GM18526 (cell line): Measurements from ENCODE around the gene PDZD4.

Source experiments
- POLR2A ChIP-seq: IDR thresholded peaks from 3 replicates; pipeline ENCODE4 v1.6.1; 2011; ENCODE audit not compliant: insufficient read length; ENCODE audit errors: extremely low read depth

Gene PDZD4

DNA sequence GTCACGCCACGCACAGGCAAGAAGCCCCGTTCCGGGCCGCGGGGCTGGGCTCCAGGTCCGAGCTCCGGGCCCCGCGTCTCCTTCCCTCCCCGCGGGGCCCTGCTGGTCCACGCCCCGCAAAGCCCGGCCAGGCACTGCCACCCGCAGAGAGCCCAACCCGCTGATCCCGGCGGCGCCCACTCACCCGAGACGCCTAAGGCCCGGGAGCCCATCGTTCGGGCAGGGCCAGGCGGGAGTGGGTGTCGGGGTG, 870 bp downstream of the PDZD4 start:
- no peak for TF ChIP-seq POLR2A

DNA sequence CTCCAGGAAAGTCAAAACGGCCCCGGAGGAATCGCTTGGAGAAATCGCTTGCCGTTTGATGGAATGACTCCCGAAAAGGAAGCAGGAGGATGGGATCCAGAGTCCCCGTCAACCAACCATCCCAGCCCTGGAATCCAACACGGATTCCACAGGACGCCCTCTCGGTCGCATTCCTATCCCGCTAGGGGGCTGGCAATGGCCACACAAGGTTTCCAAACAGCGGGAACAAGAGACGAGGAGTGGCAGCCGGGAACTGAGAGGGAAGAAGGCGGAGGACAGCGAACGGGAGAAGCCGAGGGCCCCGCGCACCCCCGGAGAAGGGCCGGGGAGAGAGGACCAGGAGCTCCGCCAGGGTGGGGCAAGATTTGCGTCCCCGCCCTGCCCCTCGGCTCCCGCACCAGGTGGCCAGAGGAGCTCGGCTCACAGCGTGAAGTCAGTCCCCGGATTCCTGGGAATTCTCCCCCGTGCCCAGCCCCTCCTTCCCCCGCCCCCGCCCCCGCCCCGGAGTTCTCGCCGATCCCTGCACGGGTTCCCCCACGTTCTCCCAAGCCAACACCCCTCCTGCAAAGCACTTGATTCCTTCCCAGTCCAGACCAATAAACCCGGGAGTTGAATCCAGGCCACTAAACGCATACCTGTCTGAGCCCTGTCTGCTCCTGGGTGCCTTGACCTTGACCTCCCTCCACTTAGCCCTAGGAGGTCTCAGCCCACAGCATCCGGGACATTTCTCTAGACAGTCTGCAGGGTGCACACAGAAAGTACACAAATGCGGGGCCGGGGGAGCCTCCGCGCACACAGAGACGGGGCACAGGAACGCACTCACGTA, 1.4 kb downstream of the PDZD4 start:
- no peak for TF ChIP-seq POLR2A

DNA sequence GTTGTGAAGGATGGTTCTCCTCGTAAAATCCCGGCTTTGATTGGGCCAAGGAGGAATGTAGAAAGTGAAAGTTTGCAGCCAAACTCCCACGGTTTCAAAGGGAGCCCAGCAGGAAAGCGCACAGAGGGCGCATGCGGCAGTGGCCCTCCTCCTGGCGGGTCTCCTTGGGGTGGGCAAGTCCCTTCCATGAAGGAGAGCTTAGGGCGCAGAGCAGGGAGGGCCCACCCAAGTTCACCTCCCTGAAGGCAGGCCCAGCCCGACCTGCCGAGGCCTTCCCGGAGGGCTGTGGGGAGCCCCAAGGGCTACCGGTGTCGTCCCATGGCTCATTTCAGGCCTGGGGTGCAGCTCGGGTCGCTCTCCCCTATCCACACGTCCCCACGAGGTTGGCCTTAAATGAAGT, 2.0 kb downstream of the PDZD4 start:
- no peak for TF ChIP-seq POLR2A

DNA sequence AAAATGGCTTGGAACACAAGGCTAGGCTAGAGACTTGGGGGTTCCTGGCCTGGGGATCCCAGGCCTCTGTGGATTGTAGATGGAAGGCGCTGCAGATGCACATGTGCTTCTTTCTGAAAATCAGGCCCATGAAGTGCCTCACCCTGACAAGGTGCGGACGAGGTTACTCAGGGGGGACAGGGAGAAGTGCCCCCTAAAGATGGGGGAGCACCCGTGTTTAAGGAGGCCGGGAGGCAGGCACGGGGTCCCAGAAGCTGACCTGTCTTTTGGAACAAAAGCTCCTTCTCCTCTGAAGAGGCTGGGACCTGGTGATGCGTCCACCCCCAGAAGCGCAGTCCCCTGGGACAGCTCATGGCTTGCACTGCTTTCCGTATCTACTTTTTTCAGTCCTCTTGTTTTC, 2.4 kb downstream of the PDZD4 start:
- no peak for TF ChIP-seq POLR2A

DNA sequence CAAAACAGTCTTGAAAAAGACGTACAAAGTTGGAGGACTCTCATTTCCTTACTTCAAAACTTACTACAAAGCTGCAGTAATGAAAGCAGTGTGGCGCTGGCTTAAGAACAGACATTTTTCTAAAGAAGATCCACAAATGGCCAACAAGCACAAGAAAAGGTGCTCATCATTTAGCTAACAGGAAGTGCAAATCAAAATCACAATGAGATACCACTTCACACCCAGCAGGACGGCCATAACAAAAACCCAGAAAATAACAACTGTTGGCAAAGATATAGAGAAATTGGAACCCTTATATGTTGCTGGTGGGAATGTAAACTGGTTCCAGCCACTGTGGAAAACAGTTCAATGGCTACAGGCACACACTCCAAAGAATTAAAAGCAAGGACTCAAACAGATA, 3.3 kb downstream of the PDZD4 start:
- no peak for TF ChIP-seq POLR2A

DNA sequence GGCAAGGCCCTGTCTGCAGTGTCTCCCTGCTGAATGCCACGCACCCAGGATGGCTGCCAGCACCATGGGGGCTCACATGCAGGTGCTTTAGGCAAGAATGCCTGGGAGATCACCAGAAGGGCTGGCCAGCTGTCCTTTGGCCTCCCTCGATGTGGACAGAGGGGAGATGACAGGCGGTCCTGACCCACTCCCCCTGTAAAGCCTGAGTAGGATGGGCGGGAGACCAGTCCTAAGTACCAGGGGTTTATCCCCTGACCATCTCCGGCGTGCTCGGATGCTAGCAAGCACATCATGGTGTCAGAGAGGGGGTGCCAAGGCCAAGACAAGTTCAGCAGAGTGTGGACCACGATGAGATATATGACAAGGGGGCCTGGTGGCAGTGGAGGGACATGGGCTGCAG, 5.3 kb downstream of the PDZD4 start:
- TF ChIP-seq POLR2A = no peak

DNA sequence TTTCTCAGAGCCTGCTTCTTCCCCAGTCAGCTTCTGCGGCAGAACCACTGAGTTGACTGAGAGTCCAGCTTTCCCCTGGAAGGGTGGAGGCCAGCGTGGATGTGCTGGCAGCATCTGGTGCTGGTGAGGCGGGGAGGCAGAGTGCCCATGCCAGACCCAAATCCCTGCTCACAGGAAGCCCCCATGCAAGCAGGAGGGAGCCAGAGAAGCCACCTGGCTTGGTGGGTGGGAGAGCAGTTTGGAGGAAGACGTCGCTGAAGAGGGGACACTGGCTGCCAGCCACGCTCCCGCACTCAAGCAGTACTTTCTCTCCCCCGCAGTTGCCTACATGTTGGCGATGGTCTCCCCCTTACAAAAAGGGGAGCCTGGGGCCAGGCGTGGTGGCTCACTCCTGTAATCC, 6.0 kb downstream of the PDZD4 start:
- no peak for TF ChIP-seq POLR2A

DNA sequence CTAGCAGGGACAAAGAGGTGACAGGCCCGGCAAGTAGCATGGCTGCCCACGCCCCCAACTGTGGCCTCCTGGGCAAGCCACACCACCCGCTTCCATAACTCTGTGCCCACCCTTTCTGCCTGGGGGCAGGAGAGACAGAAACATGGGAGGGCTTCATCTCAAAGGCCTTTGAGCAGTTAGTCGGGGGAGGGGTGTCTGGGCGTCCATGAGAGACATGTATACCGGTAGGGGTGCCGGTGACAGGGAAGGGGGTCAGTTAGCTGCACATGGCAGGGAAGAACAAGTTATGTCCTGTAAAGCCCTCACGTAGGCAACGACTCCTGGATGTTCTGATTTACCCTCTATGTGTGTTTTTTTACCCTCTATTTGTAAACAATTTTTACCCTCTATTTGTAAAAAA, 9.3 kb downstream of the PDZD4 start:
- TF ChIP-seq POLR2A = no peak

DNA sequence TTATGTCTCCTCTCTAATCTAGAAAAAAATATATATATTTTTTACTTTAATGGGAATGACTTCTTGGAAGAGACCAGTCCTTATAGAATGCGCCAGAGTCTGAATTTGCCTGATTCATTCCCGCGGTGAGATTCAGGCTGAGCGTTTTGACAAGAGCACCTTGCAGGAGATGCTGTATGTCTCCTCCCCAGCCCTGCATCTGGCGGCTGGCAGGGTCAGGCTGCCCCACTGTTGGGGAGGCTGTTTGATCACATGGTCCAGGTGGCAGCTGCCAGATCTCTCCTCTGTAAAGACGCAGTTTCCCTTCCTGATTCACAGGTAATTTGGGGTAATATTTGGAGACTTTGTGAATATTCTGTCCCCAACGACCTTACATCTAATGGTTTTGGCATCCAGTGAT, 9.7 kb downstream of the PDZD4 start:
- TF ChIP-seq POLR2A = no peak

DNA sequence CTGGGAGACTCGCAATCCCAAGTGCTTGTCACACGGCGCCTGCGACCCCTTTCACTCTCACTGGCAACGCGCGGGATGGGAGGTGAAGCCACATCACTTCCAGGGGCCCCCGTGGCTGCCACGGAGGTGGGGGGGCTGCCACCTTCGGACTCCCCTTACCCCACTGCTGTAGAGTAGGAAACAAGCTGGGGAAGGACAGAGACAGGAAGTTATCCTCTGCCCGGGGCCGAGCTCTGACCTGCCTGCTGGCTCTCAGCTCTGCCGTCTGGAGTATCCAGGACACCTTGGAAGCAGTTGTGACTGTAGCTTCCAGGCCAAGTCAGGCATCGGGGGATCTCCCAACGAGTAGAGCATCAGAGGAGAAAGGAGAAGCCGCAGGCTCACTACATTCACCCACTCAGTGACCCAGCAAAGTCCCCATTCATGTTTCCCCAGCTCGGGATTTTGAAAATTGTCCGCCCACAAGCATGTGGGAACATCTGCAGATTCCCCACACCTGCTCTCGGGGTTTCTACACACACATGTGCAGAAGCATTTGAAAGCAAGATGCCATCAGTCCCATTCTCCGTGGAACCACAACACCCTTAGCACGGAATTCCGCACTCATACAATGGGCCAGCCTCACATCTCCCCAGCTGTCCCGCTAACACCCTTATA, 10.8 kb downstream of the PDZD4 start:
- no peak for TF ChIP-seq POLR2A

DNA sequence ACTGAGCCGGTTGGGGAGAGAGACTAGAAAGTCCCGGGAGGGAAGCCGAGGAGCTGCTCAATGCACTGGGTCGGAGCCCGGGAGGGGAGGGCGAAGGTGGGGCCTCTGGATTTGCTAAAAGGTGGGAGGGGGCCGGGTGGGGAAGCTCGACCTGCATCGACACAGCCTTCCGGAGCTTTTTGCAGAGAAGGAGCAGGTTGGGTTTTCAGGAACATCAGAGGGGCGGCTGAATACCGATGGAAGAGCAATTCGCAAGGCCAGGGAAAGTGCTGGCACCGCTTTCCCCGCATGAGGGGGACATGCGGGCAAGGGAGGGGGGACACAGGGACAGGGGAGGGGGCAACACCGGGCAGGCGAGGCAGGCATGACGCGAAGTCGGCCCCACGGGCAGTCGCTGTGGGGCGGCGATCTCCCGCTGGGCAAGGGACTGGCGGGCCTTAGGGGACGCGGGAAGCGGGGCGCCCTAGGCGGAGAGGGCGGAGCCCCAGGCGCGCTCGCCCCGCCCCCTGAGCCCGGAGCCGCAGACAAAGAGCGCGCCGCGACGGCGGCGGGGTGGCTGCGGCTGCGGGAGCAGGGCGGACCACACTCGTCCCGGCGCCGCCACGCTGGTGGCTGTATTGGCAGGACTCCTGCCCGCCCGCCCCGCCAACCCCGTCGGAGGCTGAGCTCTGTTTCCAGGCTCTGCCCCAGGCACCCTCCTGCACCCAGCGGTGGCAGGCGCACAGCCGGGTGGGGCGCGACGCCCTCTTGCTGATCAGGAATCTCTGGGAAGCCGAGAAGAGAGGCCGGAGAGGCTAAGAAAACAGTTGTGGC, 11.6 kb downstream of the PDZD4 start:
- TF ChIP-seq POLR2A = no peak

DNA sequence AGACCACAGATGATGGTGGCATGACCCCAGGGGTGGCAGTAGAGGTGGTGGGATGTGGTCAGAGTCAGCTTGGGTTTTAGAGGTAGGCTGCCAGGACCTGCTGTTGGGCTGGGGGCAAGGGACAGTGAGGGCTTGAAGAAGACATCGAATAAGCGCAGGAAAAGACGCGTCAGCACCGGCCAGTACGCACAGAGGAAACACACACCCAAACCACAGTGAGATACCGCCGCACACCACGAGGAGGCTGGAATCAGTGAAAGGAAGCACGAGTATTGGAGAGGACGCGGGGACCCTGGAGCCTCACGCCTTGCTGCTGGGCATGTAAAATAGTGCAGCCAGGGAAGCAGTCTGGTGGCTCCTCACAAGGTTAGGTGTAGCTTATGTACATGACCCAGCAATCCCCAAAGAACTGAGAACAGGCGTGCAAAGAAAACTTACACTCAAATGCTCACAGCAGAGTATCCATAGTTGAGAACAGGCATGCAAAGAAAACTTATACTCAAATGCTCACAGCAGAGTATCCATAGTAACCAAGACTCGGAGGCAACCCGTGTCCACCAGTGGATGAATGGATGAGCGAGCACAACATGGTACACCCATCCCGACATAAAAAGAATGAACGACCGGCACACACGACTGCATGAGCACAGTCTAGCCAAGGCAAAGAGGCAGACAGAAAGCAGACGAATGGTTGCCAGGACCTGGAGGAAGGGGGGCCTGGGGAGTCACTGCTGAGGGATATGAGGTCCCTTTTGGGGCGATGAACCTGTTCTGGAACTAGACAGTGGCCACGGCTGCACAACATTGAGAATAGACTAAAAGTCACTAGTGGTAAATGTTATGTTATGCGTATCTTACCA, 13.3 kb downstream of the PDZD4 start:
- TF ChIP-seq POLR2A = no peak

DNA sequence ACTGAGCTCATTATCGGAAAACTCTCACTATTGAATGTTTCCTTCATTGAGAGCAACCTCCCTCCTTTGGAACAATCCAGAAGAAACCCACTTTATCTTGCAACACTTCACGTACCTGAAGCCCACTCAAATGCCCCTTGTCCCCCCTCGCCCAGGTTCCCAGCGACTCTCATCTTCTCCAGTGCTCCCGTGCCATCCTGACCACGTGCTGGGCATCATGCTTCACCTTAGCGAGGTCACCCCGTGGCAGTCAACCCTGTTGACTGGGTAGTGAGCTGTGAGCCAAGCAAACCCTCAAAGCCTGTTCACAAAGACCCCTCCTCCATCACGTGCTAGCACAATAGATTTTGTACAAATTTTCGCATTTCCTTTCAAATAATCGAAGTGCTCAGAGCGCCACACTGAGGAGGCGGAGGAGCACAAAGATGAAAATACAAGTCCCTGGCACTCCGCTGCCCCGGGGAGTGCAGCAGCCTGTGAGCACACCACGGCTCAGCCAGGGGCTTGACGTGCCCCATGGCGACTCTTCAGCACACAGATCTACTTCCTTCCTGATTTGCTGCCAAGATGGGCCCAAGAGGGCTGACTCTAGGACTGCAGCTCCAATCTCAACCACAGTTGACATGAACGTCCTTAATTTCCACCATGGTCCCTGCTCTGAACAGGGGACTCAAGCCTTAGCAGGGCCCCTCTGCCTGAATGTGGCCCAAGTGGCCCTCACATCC, 15.6 kb downstream of the PDZD4 start:
- no peak for TF ChIP-seq POLR2A

DNA sequence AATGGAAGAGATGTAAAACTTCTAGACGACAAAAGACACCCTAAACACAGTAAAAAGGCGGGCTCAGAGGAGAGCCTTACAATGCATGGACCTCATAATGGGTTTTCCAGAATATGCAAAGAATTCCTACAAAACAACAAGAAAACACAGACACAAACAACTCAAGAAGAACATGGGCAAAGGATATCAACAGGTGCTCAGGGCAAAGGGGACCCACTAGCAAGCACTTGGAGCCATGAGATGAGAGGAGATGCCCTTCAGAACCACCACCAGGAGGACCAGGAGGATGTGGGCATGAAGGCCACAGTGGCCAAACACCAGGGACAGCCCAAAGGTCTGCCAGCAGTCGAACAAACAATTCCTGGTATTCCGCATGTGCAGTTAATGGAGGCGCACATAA, 17.2 kb downstream of the PDZD4 start:
- TF ChIP-seq POLR2A = no peak

DNA sequence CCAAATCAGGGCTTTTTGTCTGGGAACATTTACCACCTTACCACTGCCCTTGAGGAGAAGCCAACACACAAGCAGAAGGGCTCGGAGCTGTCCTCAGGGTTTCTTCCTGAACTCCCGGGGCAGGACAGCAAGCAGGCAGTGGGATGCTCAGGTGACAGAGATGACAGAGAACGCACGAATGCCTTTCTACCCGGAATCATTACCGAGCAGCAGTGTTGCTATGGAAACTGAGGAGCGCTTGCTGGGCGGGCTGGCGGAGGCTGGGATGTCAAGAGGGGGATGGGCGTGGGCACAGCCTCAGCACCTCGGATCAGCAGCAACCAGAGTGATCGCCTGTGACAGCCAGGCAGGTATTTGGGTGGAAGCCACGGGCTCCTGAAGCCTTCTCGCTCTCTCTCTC, 18.1 kb downstream of the PDZD4 start:
- no peak for TF ChIP-seq POLR2A
